GM19239 (cell line): ENCODE measurements around the gene OTUD5.
"Not testable (repeated sequence)": the region's sequence is repeated elsewhere in the genome, so short reads cannot be mapped to it uniquely, and the experiment has no call there.

ENCODE experiments used
- DNase-seq: peaks from one replicate; pipeline ENCODE4 v3.0.0; 2011; ENCODE audit warnings: low spot score; ENCODE audit not compliant: insufficient read length
- FAIRE-seq: peaks from 2 replicates; lab custom pipeline; 2011; peaks lifted over from hg19 to GRCh38; lab: Jason Lieb, UNC

The OTUD5 gene

DNA sequence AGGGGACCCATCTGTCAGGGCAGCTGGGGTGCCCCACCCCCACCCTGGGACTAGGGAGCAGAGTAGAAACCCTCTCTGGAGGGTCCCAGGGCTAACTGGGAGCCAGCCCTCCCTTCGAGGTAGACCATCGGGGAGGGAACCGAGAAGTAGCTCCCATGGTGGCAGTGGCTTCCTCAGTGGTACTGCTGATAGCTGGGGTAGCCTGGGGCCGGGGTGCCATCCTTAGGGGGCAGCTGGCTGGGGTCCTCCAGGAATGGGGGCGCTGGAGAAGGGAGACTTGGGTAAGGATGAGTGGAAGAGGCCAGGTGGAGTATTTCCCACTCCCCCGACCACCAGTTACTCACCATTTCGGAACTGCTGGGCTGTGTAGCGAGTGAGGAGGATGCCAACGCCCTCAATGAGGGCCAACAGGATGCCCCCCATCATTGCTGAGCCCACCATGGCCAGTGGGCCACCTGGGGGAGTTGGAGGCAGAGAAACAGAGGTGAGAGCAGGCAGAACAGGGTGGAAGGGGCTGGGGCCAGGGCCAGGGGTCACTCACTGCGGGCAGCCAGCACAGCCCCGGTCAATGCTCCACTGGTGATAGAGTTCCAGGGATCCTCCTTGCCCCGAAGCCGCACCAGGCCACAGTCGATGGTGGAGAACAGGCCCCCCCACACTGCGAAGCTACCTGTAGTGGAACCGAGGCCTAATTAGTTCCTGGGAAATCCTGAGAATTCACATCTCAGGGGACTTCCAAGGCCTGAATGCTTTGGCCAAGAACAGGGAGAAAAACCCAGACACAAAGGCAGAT lies 63.7 kb downstream of the OTUD5 start:
- DNase-seq = no peak
- FAIRE-seq = no peak

DNA sequence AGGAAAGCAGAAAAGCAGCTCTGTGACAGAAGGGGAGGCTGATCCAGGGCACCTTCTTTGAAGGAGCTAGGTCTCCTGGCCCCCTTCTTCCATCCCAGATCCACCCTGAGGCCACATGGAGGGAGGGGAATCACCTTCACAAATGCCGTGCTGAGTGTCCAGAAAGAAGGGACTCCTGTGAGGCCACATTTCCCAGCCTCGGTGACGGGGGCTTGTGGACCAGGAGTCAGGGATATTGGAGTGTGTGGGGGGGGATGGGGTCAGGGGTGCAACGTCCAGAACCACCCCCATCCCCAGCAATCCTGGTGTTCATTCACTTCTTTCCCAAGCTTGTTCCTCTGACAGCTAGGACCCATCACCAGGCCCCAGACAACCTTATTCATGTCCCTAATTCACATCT lies 64.5 kb downstream of the OTUD5 start:
- DNase-seq (no peak), FAIRE-seq (no peak)

DNA sequence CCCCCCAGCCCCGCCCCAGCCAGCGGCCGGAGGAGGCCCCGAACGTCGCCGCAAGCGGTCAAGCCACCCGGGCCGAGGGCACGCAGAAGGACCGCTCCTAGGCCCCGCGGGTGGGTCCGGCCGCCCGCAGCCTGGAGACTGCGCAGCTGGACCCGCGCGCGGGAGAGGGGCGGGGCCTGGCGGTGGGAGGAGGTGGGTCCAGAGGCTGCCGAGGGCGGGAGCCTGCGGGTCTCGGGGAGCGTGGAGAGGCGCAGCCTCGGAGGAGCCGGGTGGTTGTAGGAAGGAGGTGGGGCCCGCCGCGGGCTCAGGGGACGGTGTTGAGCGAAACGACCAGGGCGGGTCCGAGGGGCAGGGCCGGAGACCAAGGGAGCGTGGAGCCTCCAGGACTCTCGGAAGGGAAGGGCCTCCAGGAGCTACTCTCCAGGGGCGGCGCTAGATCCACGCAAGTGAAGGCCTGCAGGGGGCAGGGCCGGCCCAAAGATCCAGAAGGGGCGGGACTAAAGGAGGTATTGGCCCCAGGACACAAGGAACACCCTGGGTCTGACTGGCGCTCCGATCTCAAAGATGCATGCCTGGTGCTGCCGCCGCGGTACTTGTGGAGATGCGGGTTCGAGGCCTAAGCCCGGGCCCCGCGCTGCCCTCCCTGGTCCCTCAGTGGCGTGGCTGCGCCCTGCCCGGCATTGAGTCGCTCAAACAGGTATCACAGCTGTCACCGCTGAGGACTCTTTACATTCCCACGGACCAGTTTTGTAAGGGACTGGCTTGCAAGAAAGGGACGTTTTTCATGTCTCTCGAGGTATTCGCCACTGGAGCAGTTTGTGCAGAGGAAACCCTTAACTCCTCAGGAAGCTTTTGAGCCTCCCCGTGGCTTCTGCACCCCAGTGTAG lies 65.8 kb downstream of the OTUD5 start:
- FAIRE-seq (peak; percentile 91), DNase-seq (no peak)

DNA sequence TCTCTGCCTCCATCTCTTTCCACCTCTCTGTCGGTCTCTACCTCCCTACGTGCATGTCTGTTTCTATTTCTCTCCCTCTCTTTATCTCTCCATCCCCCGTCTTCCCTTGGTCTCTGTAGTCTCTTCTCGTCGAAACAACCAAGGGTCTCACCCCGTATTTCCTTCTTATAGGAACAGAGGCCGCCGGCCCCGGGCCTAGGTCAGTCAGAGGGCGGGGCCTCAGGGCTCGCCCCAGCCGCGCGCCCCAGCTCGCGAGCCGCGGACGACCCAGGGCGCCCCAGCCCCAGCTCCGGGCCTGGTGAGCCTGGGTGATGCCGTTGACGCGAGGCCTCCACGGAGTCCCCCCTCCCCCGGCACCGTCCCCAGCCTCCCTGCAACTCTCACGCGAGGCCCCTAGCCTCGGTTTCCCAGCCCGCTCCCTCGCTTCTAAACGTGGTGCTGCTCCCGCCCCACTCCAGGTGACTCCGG lies 66.4 kb downstream of the OTUD5 start:
- DNase-seq (no peak), FAIRE-seq (peak; percentile 21)

DNA sequence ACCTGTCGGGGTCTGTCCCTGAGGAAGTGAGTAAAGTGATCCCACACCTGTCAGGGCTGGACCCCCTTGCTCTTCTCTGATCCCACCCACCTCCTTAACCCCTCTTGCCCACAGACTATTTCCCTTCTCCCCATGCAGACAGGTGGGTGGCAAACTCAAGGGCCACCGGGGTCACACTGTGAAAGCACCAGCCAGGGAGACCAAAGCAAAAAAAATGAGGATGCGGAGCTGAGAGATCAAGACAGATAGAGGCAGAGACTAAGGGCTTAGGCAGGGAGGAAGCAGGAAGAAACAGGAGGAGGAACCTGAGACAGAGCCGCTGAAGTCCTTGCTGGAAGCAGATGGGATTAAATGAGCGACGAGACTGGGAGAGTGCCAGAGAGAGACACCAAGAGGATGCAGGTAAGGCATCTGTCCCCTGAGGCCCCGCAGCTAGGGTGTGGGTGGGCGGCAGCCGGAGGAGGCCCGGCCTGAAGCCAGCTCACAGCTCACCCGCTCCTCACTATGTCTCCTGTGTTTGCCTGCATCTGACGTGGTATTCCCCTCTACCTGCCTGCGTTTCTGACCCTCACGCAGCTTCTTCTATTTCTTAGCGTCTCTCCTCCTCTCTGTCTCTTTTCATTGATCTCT lies 67.0 kb downstream of the OTUD5 start:
- no peak for DNase-seq
- peak; percentile 83 for FAIRE-seq

DNA sequence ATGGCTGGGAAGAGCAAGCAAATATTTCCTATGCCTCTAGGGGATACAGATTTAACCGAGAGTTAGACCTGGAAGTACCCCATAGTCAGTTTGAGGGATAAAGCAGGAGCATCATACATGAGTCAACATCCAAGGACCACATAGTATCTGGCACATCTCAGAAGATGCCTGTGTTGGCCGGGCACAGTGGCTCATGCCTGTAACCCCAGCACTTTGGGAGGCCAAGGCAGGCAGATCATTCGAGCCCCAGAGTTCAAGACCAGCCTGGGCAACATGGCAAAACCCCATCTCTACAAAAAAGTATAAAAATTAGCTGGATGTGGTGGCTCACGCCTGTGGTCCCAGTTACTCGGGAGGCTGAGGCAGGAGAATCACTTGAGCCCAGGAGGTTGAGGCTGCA lies 70.8 kb downstream of the OTUD5 start:
- FAIRE-seq, DNase-seq: not testable (repeated sequence)

DNA sequence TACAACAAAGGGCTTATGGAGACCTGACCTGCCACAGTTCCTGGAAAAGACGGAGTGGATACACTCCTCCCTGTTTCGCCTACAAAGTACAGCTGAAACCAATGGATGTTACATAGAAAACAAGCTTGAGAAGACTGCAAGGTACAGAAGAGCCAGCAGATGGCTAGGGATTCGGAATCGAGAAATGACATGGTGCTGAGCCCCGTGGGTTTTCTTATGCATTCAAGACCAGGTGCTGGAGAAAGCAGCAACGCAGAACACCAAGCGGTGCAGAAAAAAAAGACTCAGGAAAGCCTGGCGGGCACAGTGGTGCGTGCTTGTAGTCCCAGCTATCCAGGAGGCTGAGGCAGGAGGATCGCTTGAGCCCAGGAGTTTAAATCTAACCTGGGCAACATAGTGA lies 73.7 kb downstream of the OTUD5 start:
- DNase-seq = no peak
- no peak for FAIRE-seq

DNA sequence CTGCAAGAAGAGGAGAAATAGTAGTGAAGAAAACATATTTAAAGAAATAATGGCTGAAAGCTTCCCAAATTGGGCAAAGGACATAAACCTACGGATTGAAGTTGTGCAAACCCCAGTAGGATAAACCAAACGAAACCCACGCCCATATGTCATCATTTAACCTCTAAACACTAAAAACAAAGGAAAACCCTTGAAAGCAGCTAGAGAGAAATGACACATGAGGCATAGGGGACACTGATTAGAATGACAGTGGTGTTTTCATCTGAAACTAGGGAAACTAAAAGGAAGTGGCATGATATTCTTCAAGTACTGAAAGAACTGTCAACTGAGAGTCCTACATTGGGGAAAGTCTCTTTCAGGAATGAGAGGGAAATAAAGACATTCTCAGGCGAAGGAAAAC lies 80.5 kb downstream of the OTUD5 start:
- not testable (repeated sequence) for FAIRE-seq

More for the DNA sequence above, 80.5 kb downstream of the OTUD5 start:
- not testable (repeated sequence) for DNase-seq
